NCI-H2227 (cell line): ENCODE measurements around the gene SLC25A13.

Source experiments
- DNase-seq: peaks from one replicate; lab custom pipeline; 2025; ENCODE audit not compliant: unreplicated experiment; lab: John Stamatoyannopoulos, UW

The SLC25A13 gene

GRCh38 chr7:96322847-96323461 is 1.1 kb upstream of the SLC25A13 start:
- DNase-seq, result no peak

DNA sequence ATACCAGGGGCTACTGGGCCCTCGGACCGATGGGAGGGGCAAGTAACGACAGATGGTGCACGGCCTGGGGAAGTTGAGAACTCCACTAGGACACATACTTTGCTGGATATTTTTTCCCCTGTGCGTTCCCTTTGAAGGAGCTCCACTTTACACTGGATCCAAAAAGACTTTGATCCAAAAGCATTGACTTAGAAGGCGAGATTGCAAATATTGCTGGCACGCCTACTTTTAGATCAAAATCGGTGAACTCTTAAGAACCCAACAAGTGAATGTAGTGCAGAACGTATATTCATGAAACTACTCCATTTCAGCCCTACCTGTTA is 436 bp upstream of the SLC25A13 start:
- DNase-seq, result no peak

GRCh38 chr7:96321031-96321657 is 754 bp downstream of the SLC25A13 start:
- peak; percentile 86 for DNase-seq

GRCh38 chr7:96320442-96320841 is 1.5 kb downstream of the SLC25A13 start:
- DNase-seq, result no peak

GRCh38 chr7:96319439-96319838 is 2.5 kb downstream of the SLC25A13 start:
- no peak for DNase-seq

- no peak for DNase-seq
These were observed 4.9 kb downstream of the SLC25A13 start for GRCh38 chr7:96316949-96317348.

DNA sequence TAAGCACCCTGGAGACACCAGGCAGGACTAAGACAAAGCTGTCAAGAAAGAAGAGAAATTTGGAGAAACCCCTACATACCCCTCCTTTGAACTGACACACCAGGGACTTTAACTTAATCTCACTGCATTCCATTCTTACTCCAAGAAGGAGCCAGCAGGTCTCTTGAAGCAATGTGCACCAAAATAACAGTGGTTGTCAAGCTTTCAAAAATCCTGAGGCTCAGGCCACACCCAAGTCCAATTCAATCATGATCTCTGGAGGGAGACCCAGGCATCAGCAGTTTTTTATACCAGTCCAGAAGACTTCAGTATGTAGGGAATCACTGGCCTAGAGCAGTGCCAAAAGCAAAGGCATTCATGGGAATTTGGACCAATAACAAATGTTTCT is 6.8 kb downstream of the SLC25A13 start:
- DNase-seq, result no peak

DNA sequence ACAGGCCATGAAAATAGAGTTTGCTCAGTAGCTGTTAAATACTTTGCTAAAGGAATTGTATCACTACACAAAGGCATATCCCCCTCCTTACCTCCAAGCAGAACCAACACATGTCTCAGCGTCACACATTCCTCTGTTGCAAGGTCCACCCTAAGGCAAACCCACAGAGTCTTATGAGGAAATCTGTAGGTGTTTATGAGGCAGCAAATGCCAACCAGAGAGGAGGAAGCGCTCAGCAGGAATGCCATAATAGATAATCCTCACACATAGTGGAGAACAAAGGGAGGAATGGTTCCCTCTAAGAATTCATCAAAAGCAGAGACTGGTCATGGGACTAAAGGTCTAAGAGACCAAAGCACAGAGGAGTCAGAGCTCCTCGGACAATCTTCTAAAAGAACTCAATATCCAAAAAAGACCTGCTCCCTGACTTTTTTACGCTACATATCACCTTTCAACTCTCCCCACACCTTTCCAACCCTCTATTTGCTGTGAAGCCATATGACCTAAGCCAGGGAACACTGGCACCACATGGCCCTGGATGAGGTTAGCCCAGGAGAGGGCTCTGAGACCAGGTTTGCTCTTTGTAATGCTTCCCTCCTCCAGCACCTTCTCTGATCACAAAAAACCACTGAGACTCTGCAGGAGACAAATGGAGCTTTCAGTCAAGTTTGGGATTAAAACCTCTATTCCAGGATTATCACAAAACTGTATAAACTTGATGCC is 7.3 kb downstream of the SLC25A13 start:
- no peak for DNase-seq

- no peak for DNase-seq
These were observed 8.0 kb downstream of the SLC25A13 start for GRCh38 chr7:96313940-96314339.

GRCh38 chr7:96312502-96312901 is 9.4 kb downstream of the SLC25A13 start:
- no peak for DNase-seq

DNA sequence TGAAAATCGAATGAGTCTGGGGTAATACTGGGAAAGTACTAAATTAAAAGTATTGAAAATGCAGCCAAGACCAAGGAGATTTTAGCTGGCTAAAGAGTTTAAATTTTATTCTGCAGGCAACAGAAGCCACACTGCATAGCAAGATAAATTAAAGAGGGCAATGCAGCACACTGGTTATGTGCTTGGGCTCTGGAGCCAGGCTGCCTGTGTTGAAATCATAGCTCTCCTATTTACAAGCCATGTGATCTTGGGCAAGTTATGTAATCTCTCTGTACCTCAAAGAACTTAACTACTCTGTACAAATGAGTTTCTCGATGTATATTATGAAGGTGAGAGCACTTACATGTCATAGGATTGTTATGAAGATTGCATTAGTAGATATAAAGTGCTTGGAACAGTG is 9.9 kb downstream of the SLC25A13 start:
- no peak for DNase-seq

DNA sequence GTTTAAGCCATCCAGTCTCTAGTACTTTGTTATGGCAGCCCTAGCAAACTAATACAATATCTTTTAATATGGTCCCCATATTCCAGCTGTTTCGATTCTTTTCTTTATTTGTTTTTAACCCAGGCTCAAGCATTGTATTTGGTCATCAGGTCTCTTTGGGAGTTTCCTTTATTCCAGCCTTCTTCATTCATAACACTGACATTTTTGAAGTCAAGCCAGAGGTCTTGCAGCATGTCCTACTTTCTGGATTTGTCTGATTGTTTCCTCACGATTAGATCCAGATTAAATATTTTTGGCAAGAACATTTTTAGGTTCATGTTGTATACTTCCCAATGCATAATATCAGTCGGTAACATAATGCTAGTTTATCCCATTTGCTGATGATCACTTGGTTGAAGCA is 11.8 kb downstream of the SLC25A13 start:
- DNase-seq, result no peak

DNA sequence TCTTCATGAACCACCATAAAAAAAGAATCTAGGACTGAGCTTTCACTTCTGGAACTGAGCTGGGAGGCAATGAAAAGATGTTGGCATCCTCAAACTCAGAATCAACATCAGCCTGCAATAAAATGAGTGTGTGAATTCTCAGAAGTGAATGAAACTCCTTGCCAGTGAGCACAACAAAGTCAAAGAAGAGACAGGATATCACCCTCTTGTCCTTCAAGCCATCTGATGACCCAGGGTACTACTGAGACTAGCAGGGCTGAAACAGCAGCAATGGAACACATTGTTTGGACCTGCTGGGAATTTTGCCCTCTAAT is 13.0 kb downstream of the SLC25A13 start:
- DNase-seq, result no peak

- DNase-seq, result no peak
These were observed 13.5 kb downstream of the SLC25A13 start for GRCh38 chr7:96308253-96308949.

DNA sequence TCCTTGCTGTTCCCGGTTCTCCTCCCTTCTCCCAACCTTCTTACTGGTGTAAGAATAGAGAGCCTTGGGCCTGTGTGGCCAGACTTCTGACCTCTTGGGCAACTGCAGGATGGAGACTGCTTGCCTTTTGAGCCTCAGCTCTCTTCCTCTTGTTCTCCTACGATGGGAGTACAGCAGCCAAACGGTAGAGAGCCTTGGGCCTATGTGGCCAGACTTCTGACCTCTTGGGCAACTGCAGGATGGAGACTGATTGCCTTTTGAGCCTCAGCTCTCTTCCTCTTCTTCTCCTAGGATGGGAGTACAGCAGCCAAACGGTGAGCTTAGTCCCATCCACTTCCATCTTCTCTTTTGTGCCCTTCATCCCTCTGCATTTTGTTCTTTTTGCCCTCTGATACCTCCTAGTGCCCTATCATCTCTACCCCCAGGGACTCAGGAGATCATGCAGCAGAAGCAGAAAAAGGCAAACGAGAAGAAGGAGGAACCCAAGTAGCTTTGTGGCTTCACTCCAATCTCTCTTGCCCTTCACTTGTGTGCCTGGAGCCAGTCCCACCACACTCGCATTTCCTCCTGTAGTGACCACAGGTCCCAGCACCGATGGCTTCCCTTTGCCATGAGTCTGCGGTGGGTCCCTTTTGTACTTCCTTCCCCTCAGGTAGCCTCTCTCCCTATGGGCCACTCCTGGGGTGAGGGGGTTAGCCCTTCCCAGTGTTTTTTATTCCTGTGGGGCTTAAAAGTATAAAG is 15.3 kb downstream of the SLC25A13 start:
- DNase-seq, result no peak

- DNase-seq, result no peak
These were observed 16.0 kb downstream of the SLC25A13 start for GRCh38 chr7:96305915-96306314.

DNA sequence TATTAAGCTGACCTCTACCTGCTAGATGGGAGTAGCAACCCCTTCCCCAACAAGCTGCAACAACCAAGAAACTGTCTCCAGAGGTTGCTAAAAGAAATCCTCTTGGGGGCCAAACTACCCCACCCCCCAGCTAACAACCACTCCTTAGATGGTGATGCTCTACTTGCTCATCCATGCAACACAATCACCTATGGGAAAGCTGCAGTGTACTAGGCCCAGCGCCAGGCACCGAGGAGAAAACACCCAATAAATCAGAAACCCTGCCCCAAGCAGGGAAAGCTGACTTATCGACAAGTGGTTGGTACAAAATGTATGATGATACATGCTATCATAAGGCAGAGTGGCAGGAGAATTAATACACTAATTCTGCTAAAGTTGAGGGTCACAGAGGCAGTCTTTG is 17.3 kb downstream of the SLC25A13 start:
- DNase-seq, result no peak

DNA sequence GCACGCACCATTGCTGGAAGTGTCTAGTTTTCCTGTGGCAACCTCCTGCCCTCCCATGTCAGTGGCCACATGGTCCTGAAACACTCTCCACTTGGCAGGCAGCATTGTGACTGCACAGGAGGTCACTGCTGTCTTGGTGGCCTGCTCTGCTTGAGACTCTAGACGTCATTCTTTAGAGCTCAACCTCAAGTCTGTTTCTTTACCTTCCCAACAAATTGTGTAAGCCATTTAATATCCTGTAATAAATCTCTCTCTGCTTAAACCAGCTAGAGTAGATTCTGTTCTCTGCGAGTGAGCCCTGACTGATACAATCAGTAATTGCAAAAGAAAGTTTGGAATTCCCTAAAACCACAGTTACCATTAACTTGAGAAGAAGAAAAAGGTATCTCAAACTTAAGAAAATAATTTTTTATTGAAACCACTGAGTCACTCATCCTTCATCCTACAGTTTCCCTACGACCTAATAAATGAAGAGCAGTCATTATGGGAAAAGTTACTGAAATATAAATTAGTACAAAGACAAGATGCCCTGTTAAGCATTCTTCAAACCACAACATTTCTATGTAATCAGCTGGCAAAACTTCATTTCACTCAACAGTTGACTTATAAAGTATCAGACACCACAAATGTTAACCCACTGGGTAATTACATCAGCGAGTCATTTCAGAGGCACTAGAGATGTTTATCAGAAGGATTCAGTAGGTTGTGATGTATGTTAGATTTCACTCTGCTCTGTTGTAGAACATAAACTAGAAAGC is 18.0 kb downstream of the SLC25A13 start:
- no peak for DNase-seq

- no peak for DNase-seq
These were observed 18.7 kb downstream of the SLC25A13 start for GRCh38 chr7:96303105-96303685.

DNA sequence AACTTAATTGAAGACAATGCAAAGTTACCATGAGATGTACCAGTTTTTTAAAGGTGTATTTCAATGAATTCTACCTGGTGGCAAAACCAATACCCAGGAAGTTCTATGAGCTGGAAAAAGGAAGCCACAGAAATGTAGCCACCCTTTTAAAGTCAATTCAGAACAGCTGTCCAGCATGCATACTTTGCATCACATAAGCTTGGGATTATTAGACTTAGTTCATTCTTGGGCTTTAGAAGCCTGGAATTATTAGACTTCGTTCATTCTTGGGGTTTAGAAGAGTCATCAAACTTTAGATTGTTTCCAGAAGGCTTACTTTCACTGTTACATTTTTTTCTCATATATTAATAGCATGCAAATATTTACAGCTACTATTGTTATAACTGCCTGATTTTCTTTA is 20.9 kb downstream of the SLC25A13 start:
- DNase-seq, result no peak
